H9 (cell line): ENCODE data around the gene NTPCR. TPM values are rescaled to one million over a fixed set of nuclear protein-coding genes. Genes with fewer than 3 reads are reported as not detected.

Experiments
- DNase-seq: peaks from one replicate; pipeline ENCODE4 v3.0.0-alpha.2; 2017
- H2AFZ ChIP-seq: one replicate; pipeline ENCODE4 v1.6.1; 2013; ENCODE audit warnings: mild to moderate bottlenecking, low read length, control low read depth, moderate library complexity
- H2AK5ac ChIP-seq: 2 replicates; pipeline ENCODE4 v1.6.1; 2013; ENCODE audit warnings: low read length, control low read depth, mixed read lengths; ENCODE audit not compliant: insufficient read length
- H2BK120ac ChIP-seq: one replicate; pipeline ENCODE4 v1.6.1; 2013; ENCODE audit warnings: low read depth, mild to moderate bottlenecking, low read length, control low read depth, inconsistent platforms; ENCODE audit not compliant: poor library complexity, severe bottlenecking
- H2BK12ac ChIP-seq: 2 replicates; pipeline ENCODE4 v1.6.1; 2013; ENCODE audit warnings: low read length, control low read depth, mixed read lengths, low read depth; ENCODE audit not compliant: insufficient read length
- H2BK15ac ChIP-seq: 2 replicates; pipeline ENCODE4 v1.6.1; 2013; ENCODE audit warnings: low read depth, low read length, control low read depth
- H2BK20ac ChIP-seq: one replicate; pipeline ENCODE4 v1.6.1; 2013; ENCODE audit warnings: low read depth, mild to moderate bottlenecking, low read length, control low read depth, inconsistent platforms; ENCODE audit not compliant: poor library complexity, severe bottlenecking
- H2BK5ac ChIP-seq: 2 replicates; pipeline ENCODE4 v1.6.1; 2013; ENCODE audit warnings: low read length, control low read depth, mixed read lengths; ENCODE audit not compliant: insufficient read length
- H3K14ac ChIP-seq: 2 replicates; pipeline ENCODE4 v1.6.1; 2013; ENCODE audit warnings: low read length, control low read depth; ENCODE audit not compliant: insufficient read depth
- H3K18ac ChIP-seq: 2 replicates; pipeline ENCODE4 v1.6.1; 2013; ENCODE audit warnings: low read depth, mild to moderate bottlenecking, mixed read lengths, low read length, control low read depth; ENCODE audit not compliant: insufficient read length
- H3K23ac ChIP-seq: 2 replicates; pipeline ENCODE4 v1.6.1; 2013; ENCODE audit warnings: low read length, control low read depth, mixed read lengths, low read depth; ENCODE audit not compliant: insufficient read length
- H3K23me2 ChIP-seq: 2 replicates; pipeline ENCODE4 v1.6.1; 2013; ENCODE audit warnings: low read depth, mild to moderate bottlenecking, mixed read lengths, low read length, control low read depth; ENCODE audit not compliant: insufficient read length, poor library complexity, severe bottlenecking
- H3K27ac ChIP-seq: 2 replicates; pipeline ENCODE4 v1.5.1; 2013; ENCODE audit warnings: low read length, control low read depth, mixed read lengths, low read depth; ENCODE audit not compliant: insufficient read length
- H3K27me3 ChIP-seq: 2 replicates; pipeline ENCODE4 v1.6.1; 2013; ENCODE audit warnings: low read length, control low read depth, inconsistent platforms; ENCODE audit not compliant: insufficient read depth
- H3K4ac ChIP-seq: 2 replicates; pipeline ENCODE4 v1.6.1; 2013; ENCODE audit warnings: low read depth, mild to moderate bottlenecking, control low read depth, inconsistent platforms, low read length, moderate library complexity
- H3K4me1 ChIP-seq: 2 replicates; pipeline ENCODE4 v1.6.1; 2013; ENCODE audit warnings: low read length, control low read depth, inconsistent platforms; ENCODE audit not compliant: insufficient read depth
- H3K4me2 ChIP-seq: 2 replicates; pipeline ENCODE4 v1.6.1; 2013; ENCODE audit warnings: low read length, control low read depth, mixed read lengths; ENCODE audit not compliant: insufficient read length, insufficient read depth
- H3K56ac ChIP-seq: 2 replicates; pipeline ENCODE4 v1.6.1; 2013; ENCODE audit warnings: low read depth, mild to moderate bottlenecking, mixed read lengths, low read length, control low read depth; ENCODE audit not compliant: insufficient read length
- H3K79me1 ChIP-seq: 2 replicates; pipeline ENCODE4 v1.6.1; 2013; ENCODE audit warnings: low read depth, mild to moderate bottlenecking, moderate library complexity, low read length, control low read depth, inconsistent platforms; ENCODE audit not compliant: insufficient read depth, poor library complexity, severe bottlenecking
- H3K79me2 ChIP-seq: 2 replicates; pipeline ENCODE4 v1.6.1; 2013; ENCODE audit warnings: low read length, control low read depth, inconsistent platforms; ENCODE audit not compliant: insufficient read depth
- H3K9ac ChIP-seq: 2 replicates; pipeline ENCODE4 v1.6.1; 2013; ENCODE audit warnings: low read length, control low read depth, mixed read lengths; ENCODE audit not compliant: insufficient read length; ENCODE audit errors: extremely low read depth
- H3K9me3 ChIP-seq: one replicate; pipeline ENCODE4 v1.6.1; 2013; ENCODE audit warnings: low read depth, low read length, inconsistent platforms; ENCODE audit not compliant: control insufficient read depth
- H3T11ph ChIP-seq: one replicate; pipeline ENCODE4 v1.6.1; 2013; ENCODE audit warnings: mild to moderate bottlenecking, low read length, control low read depth, inconsistent platforms
- H4K20me1 ChIP-seq: one replicate; pipeline ENCODE4 v1.6.1; 2013; ENCODE audit not compliant: control insufficient read depth, insufficient read length, insufficient read depth
- H4K5ac ChIP-seq: 2 replicates; pipeline ENCODE4 v1.6.1; 2013; ENCODE audit warnings: low read depth, mild to moderate bottlenecking, mixed read lengths, low read length, control low read depth; ENCODE audit not compliant: insufficient read length
- H4K8ac ChIP-seq: replicated peaks from 2 replicates; pipeline ENCODE4 v1.6.1; 2013; ENCODE audit warnings: low read length, control low read depth, mixed read lengths, low read depth; ENCODE audit not compliant: insufficient read length
- H4K91ac ChIP-seq: 2 replicates; pipeline ENCODE4 v1.6.1; 2013; ENCODE audit warnings: low read depth, mild to moderate bottlenecking, moderate library complexity, mixed read lengths, low read length, control low read depth; ENCODE audit not compliant: insufficient read length
- H3K27ac Mint-ChIP-seq, 3 experiments: 2 replicates in 2 of 3; 3 replicates in 1 of 3; pipeline ENCODE4 v1.8.0; 2020 to 2021; ENCODE audit warnings: mixed read lengths in 3 of 3, mild to moderate bottlenecking in 1 of 3, moderate library complexity in 1 of 3
- H3K27me3 Mint-ChIP-seq: 2 replicates; pipeline ENCODE4 v1.8.0; 2021; ENCODE audit warnings: low read depth, mild to moderate bottlenecking, moderate library complexity, mixed read lengths
- H3K36me3 Mint-ChIP-seq, 3 experiments: 2 replicates in 2 of 3; 3 replicates in 1 of 3; pipeline ENCODE4 v1.8.0; 2020 to 2021; ENCODE audit warnings: low read depth in 3 of 3, mixed read lengths in 3 of 3; ENCODE audit not compliant: insufficient read depth in 1 of 3
- H3K4me1 Mint-ChIP-seq, 2 experiments: 2 replicates each; pipeline ENCODE4 v1.8.0; 2020; ENCODE audit warnings: mixed read lengths in 2 of 2
- H3K4me3 Mint-ChIP-seq, 2 experiments: 2 replicates in 1 of 2; 3 replicates in 1 of 2; pipeline ENCODE4 v1.8.0; 2020 to 2021; ENCODE audit warnings: mild to moderate bottlenecking in 2 of 2, mixed read lengths in 2 of 2, moderate library complexity in 1 of 2
- H3K9me3 Mint-ChIP-seq, 2 experiments: 2 replicates in 1 of 2; 3 replicates in 1 of 2; pipeline ENCODE4 v1.8.0; 2020; ENCODE audit warnings: mild to moderate bottlenecking in 2 of 2, mixed read lengths in 2 of 2, moderate library complexity in 1 of 2
- WGBS: extraction: QIAGEN DNeasy Blood & Tissue Kit; methylation state at CpG from one replicate; pipeline ENCODE4 v1.1.7; 2013; ENCODE audit warnings: missing lambda C conversion rate, low lambda C conversion rate, mixed read lengths; ENCODE audit not compliant: insufficient read length; ENCODE audit errors: extremely low coverage; 5-methylcytosine and 5-hydroxymethylcytosine counted together
- total RNA-seq: library from RNA; stranded (reverse); gene quantifications from 2 replicates; pipeline ENCODE4 v1.2.1, GENCODE V29; 2021
- TF ChIP-seq, protein P1 (sequence below): fragments of 200-600 bp; sonication (generic); conservative IDR thresholded peaks from 3 replicates; pipeline ENCODE4 v1.8.0; 2021; ENCODE audit warnings: antibody characterized with exemption, mild to moderate bottlenecking

Gene NTPCR
- total RNA-seq, 1 experiment from 2014 or later: 87.4 TPM

DNA sequence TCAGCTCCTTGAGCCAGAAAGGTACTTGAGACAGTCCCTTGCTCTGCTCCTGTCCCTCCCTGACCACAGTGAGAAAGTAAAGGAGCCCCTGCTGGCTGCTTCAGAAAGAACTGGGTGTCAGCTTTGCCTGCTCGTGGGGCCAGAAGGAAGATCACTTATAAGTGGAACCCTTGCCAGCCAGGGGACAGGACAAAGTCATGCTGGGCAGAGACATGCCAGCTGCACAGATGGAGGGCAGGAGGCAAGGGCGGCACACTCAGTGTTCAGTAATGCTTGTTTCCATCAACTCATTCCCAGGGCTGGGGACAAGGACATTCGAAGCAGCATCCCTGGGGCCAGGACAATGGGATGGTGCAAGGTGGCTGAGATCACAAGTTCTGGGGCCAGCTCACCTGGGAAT lies 41.8 kb downstream of the NTPCR start:
- Histone ChIP-seq H3K4ac (no peak overlapping the region), H4K5ac (no peak overlapping the region), H3T11ph (no peak overlapping the region), H2BK120ac (no peak overlapping the region), H2AK5ac (no peak overlapping the region), H3K9ac (no peak overlapping the region), H3K4me2 (no peak overlapping the region), H3K79me2 (no peaks in the 10 kb centered on the region), H2BK5ac (no peak overlapping the region), H3K79me1 (no peaks in the 10 kb centered on the region), H4K91ac (no peak overlapping the region), H2BK12ac (no peak overlapping the region), H2AFZ (no peak overlapping the region), H3K56ac (no peak overlapping the region), H3K23ac (no peak overlapping the region), H4K20me1 (no peaks in the 10 kb centered on the region), H3K27me3 (no peaks in the 10 kb centered on the region), H2BK15ac (no peak overlapping the region), H2BK20ac (no peak overlapping the region), H3K18ac (no peak overlapping the region), H3K4me1 (no peaks in the 10 kb centered on the region), H3K27ac (no peak overlapping the region), H3K14ac (no peak overlapping the region), H4K8ac (no peak overlapping the region), H3K9me3 (peaks cover 18% of the 10 kb centered on the region), H3K23me2 (no peaks in the 10 kb centered on the region)
- DNase-seq: no peak
- Mint-ChIP-seq H3K4me1 (peaks cover 4 to 9% of the 10 kb centered on the region in 2 experiments), H3K9me3 (peaks cover 27 to 38% of the 10 kb centered on the region in 2 experiments), H3K4me3 (no peak overlapping the region), H3K36me3 (peaks cover 63 to 69% (median 64%) of the 10 kb centered on the region in 3 experiments), H3K27ac (no peak overlapping the region; a peak in 1 of 7 replicates), H3K27me3 (no peaks in the 10 kb centered on the region; the same call in 1 of the 2 replicates)
- TF ChIP-seq, protein P1, sequence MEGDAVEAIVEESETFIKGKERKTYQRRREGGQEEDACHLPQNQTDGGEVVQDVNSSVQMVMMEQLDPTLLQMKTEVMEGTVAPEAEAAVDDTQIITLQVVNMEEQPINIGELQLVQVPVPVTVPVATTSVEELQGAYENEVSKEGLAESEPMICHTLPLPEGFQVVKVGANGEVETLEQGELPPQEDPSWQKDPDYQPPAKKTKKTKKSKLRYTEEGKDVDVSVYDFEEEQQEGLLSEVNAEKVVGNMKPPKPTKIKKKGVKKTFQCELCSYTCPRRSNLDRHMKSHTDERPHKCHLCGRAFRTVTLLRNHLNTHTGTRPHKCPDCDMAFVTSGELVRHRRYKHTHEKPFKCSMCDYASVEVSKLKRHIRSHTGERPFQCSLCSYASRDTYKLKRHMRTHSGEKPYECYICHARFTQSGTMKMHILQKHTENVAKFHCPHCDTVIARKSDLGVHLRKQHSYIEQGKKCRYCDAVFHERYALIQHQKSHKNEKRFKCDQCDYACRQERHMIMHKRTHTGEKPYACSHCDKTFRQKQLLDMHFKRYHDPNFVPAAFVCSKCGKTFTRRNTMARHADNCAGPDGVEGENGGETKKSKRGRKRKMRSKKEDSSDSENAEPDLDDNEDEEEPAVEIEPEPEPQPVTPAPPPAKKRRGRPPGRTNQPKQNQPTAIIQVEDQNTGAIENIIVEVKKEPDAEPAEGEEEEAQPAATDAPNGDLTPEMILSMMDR: no peak
- WGBS: no CpG with 5 or more reads among the region's 3 CpGs
